ENCODE data around the gene VPS54. TPM values are rescaled to one million over a fixed set of nuclear protein-coding genes. Genes with fewer than 3 reads are reported as not detected.
A peak's percentile ranks its signal among the peaks of the same experiment; 100 is the strongest.

The VPS54 gene
- total and polyA plus RNA-seq, 9 of the 15 experiments (the other 6 are each of a cell fraction or from before 2014, with no cell fraction given), result 4.9 to 23.2 (median 13.2) TPM

DNA sequence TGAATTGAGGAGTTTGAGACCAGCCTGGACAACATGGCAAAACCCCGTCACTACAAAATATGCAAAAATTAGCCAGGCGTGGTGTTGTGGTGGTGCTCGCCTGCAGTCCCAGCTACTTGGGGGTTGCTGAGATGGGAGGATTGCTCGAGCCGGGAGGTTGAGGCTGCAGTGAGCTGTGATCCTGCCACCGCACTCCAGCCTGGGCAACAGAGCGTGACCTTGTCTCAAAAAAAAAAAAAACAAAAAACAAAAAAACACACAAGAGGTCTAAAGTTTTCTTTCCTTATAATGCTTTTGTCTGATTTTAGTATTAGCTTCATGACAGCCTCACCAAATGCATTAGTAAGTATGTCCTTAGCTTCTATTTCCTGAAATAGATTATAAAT is 43.1 kb downstream of the VPS54 start:
- POLR2A ChIA-PET, result interaction anchor here (0.9 kb wide), 2 partner anchors 11 to 53 kb away, joined by 3 read pairs; no protein-coding TSS in a partner anchor
- no TSS peak for BruUV-seq (replicated peaks)
- Histone ChIP-seq H3K9me3 (replicated peaks; ENCODE audit: control insufficient read depth, insufficient read depth, low read depth, low read length) (no peaks in the 10 kb centered on the region), H3K27ac (ENCODE audit: extremely low read depth, low read depth, low read length) (no peak overlapping the region), H4K20me1 (replicated peaks; ENCODE audit: control insufficient read depth, insufficient read depth, low read length) (no peaks in the 10 kb centered on the region), H3K4me2 (ENCODE audit: insufficient read depth, low read length) (no peak overlapping the region), H3K4me1 (replicated peaks in 1 of 2; ENCODE audit: control insufficient read depth in 2 of 2, insufficient read depth in 2 of 2, low read length in 2 of 2) (no peaks in the 10 kb centered on the region; a peak in 1 of 5 replicates), H2AFZ (ENCODE audit: low read depth, low read length) (no peak overlapping the region), H3K27me3 (ENCODE audit: control insufficient read depth in 2 of 2, insufficient read depth in 2 of 2, low read length in 2 of 2) (no peaks in the 10 kb centered on the region), H3K4me3 (no peak overlapping the region), H3K79me2 (ENCODE audit: control insufficient read depth, insufficient read depth, low read length) (no peaks in the 10 kb centered on the region), H3K9ac (ENCODE audit: insufficient read depth in 1 of 2, low read depth in 2 of 2, low read length in 2 of 2) (no peak overlapping the region), H3K36me3 (ENCODE audit: control insufficient read depth, insufficient read depth, low read length) (peaks cover 27% of the 10 kb centered on the region; the same call in 1 of the 3 replicates), H3K9me1 (ENCODE audit: control insufficient read depth, insufficient read depth, low read length) (no peaks in the 10 kb centered on the region)
- 93% methylated on average over 5 of the region's 7 CpGs for WGBS (ENCODE audit: insufficient coverage, low coverage, missing lambda C conversion rate)
- FAIRE-seq (no peak), DNase-seq (ENCODE audit: extremely low read depth in 1 of 4, low spot score in 3 of 4) (no peak), ATAC-seq (no peak)
- in situ Hi-C loops (cut with MboI) (no loop called here), intact Hi-C loops (cut with micrococcal nuclease) (no loop called here)
- CTCF ChIA-PET (ENCODE audit: low intra/inter-chr PET ratio), result no interaction called here
- no peak for TF ChIP-seq ETS2 (tag; IDR thresholded peaks at IDR 0.05; ENCODE audit: borderline replicate concordance, poor library complexity, severe bottlenecking)
- TF ChIP-seq SAFB (IDR thresholded peaks at IDR 0.05; ENCODE audit: borderline replicate concordance, low read depth, low read length), result no peak

- CTCF ChIA-PET (ENCODE audit: low intra/inter-chr PET ratio), result no interaction called here
- Histone ChIP-seq H3K4me2 (ENCODE audit: insufficient read depth, low read length) (no peak overlapping the region), H3K4me1 (replicated peaks in 1 of 2; ENCODE audit: control insufficient read depth in 2 of 2, insufficient read depth in 2 of 2, low read length in 2 of 2) (no peaks in the 10 kb centered on the region; a peak in 1 of 5 replicates), H3K36me3 (ENCODE audit: control insufficient read depth, insufficient read depth, low read length) (peaks cover 29% of the 10 kb centered on the region; the same call in 1 of the 3 replicates), H3K27me3 (ENCODE audit: control insufficient read depth in 2 of 2, insufficient read depth in 2 of 2, low read length in 2 of 2) (no peaks in the 10 kb centered on the region), H3K4me3 (no peak overlapping the region), H3K9ac (ENCODE audit: insufficient read depth in 1 of 2, low read depth in 2 of 2, low read length in 2 of 2) (no peak overlapping the region), H3K9me1 (ENCODE audit: control insufficient read depth, insufficient read depth, low read length) (no peaks in the 10 kb centered on the region), H3K27ac (ENCODE audit: extremely low read depth, low read depth, low read length) (peak overlapping the region; percentile 49; the same call in 1 of the 3 replicates), H3K9me3 (replicated peaks; ENCODE audit: control insufficient read depth, insufficient read depth, low read depth, low read length) (no peaks in the 10 kb centered on the region), H3K79me2 (ENCODE audit: control insufficient read depth, insufficient read depth, low read length) (no peaks in the 10 kb centered on the region), H2AFZ (ENCODE audit: low read depth, low read length) (no peak overlapping the region), H4K20me1 (replicated peaks; ENCODE audit: control insufficient read depth, insufficient read depth, low read length) (no peaks in the 10 kb centered on the region)
- BruUV-seq (replicated peaks), result no TSS peak
- FAIRE-seq (no peak), ATAC-seq (0 out of 3 replicates have a peak, but pooled peaks have one; percentile 37), DNase-seq (ENCODE audit: extremely low read depth in 1 of 4, low spot score in 3 of 4) (peak; percentile 10 to 18 (median 11))
- POLR2A ChIA-PET, result interaction anchor here (0.6 to 1.3 kb wide), 4 partner anchors 10 to 168 kb away, joined by 3 read pairs; no protein-coding TSS in a partner anchor
- WGBS (ENCODE audit: insufficient coverage, low coverage, missing lambda C conversion rate), result 83% methylated on average over 14 of the region's 15 CpGs
- intact Hi-C loops (cut with micrococcal nuclease), result no loop called here
- in situ Hi-C loops (cut with MboI), result no loop called here
- peak; percentile 26; the same call in 1 of the 2 replicates for TF ChIP-seq NFE2 (IDR thresholded peaks at IDR 0.05; ENCODE audit: low read depth)
- no peak for TF ChIP-seq TRIM24 (IDR thresholded peaks at IDR 0.05)
- no peak for TF ChIP-seq TGIF2 (CRISPR knock-in tag; IDR thresholded peaks at IDR 0.05)
- TF ChIP-seq ZNF23 (CRISPR knock-in tag; IDR thresholded peaks at IDR 0.05), result no peak
- TF ChIP-seq, protein P1, sequence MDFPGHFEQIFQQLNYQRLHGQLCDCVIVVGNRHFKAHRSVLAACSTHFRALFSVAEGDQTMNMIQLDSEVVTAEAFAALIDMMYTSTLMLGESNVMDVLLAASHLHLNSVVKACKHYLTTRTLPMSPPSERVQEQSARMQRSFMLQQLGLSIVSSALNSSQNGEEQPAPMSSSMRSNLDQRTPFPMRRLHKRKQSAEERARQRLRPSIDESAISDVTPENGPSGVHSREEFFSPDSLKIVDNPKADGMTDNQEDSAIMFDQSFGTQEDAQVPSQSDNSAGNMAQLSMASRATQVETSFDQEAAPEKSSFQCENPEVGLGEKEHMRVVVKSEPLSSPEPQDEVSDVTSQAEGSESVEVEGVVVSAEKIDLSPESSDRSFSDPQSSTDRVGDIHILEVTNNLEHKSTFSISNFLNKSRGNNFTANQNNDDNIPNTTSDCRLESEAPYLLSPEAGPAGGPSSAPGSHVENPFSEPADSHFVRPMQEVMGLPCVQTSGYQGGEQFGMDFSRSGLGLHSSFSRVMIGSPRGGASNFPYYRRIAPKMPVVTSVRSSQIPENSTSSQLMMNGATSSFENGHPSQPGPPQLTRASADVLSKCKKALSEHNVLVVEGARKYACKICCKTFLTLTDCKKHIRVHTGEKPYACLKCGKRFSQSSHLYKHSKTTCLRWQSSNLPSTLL (IDR thresholded peaks at IDR 0.05), result 0 out of 2 replicates have a peak, but pooled peaks have one; percentile 46
- TF ChIP-seq ZNF316 (IDR thresholded peaks at IDR 0.05), result peak; percentile 65
- TF ChIP-seq ATF3 (IDR thresholded peaks at IDR 0.05), result peak; percentile 20; the same call in 1 of the 2 replicates
- no peak for TF ChIP-seq ATF3 (CRISPR knock-in tag; conservative IDR thresholded peaks at IDR 0.05)
- TF ChIP-seq NELFE (IDR thresholded peaks at IDR 0.05; ENCODE audit: insufficient read depth, insufficient read length), result no peak
- TF ChIP-seq L3MBTL2 (IDR thresholded peaks at IDR 0.05), result no peak
- TF ChIP-seq RFX1 (IDR thresholded peaks at IDR 0.05), result no peak
- TF ChIP-seq CC2D1A (IDR thresholded peaks at IDR 0.05), result peak; percentile 42; the same call in 1 of the 2 replicates
- no peak for TF ChIP-seq SUPT5H (IDR thresholded peaks at IDR 0.05)
These were observed 43.6 kb downstream of the VPS54 start for GRCh38 chr2:63975437-63976124.

Data from K562 (cell line).